GM12878 (cell line): ENCODE results near the gene RTN4R. TPM values are rescaled to one million over a fixed set of nuclear protein-coding genes. Genes with fewer than 3 reads are reported as not detected.
A peak's percentile ranks its signal among the peaks of the same experiment; 100 is the strongest.

Experiments used
- ATAC-seq: fragments of 200-7000 bp; cut with Tn5 transposase; 3 replicates; pipeline ENCODE4 v1.9.1; 2020; ENCODE audit warnings: mild to moderate bottlenecking, moderate library complexity
- BruUV-seq: library from RNA; stranded (reverse); fragments of 400-500 nt; replicated peaks from 2 replicates; lab custom pipeline; 2021; lab: Mats Ljungman, UMichigan
- CTCF ChIA-PET: fragments of 300-600 bp; sonication (Branson Sonifier 250); formaldehyde crosslinking; extraction: SDS; loops from one replicate; lab custom pipeline; 2021; ENCODE audit warnings: inconsistent platforms; lab: Yijun Ruan, JAX
- POLR2A ChIA-PET: fragments of 350-600 bp; formaldehyde crosslinking; extraction: SDS; loops from one replicate; lab custom pipeline; 2021; ENCODE audit warnings: inconsistent platforms; lab: Charles Lee
- RAD21 ChIA-PET: fragments of 300-600 bp; sonication (Branson Sonifier 250); formaldehyde crosslinking; loops from one replicate; lab custom pipeline; 2023; ENCODE audit warnings: antibody characterized with exemption; ENCODE audit not compliant: unreplicated experiment; lab: Charles Lee
- SMC1A ChIA-PET: fragments of 300-600 bp; sonication (Branson Sonifier 250); formaldehyde crosslinking; loops from one replicate; lab custom pipeline; 2023; ENCODE audit not compliant: unreplicated experiment, uncharacterized antibody; lab: Charles Lee
- DNase-seq: peaks from one replicate; pipeline ENCODE4 v3.0.0-alpha.2; 2011; ENCODE audit warnings: low read depth, low spot score
- FAIRE-seq: peaks from 3 replicates; lab custom pipeline; 2011; peaks lifted over from hg19 to GRCh38; lab: Jason Lieb, UNC
- H2AFZ ChIP-seq: 2 replicates; pipeline ENCODE4 v1.6.0; 2011; ENCODE audit warnings: low read depth, low read length, control low read depth; ENCODE audit not compliant: control insufficient read depth
- H3K27ac ChIP-seq: 2 replicates; pipeline ENCODE4 v1.5.1; 2011; ENCODE audit warnings: control low read depth; ENCODE audit not compliant: control insufficient read depth, insufficient read depth
- H3K27me3 ChIP-seq, 2 experiments: replicated peaks in 1 of 2; 2 replicates each; pipeline versions ENCODE4 v1.6.0 to v1.6.1; 2011; ENCODE audit warnings: low read length in 1 of 2; ENCODE audit not compliant: control insufficient read depth in 2 of 2, insufficient read depth in 2 of 2
- H3K36me3 ChIP-seq, 2 experiments: 2 replicates each; pipeline ENCODE4 v1.5.1; 2011; ENCODE audit warnings: low read length in 1 of 2; ENCODE audit not compliant: control insufficient read depth in 2 of 2, insufficient read depth in 2 of 2
- H3K4me1 ChIP-seq: 2 replicates; pipeline ENCODE4 v1.6.1; 2011; ENCODE audit warnings: mild to moderate bottlenecking, low read length, moderate library complexity, mixed read lengths; ENCODE audit not compliant: control insufficient read depth, insufficient read depth
- H3K4me2 ChIP-seq: 2 replicates; pipeline ENCODE4 v1.6.0; 2011; ENCODE audit warnings: control low read depth; ENCODE audit not compliant: control insufficient read depth, insufficient read depth
- H3K4me3 ChIP-seq: fragments of 200-600 bp; sonication (generic); 2 replicates; pipeline ENCODE4 v1.5.1; 2016
- H3K79me2 ChIP-seq: 2 replicates; pipeline ENCODE4 v1.6.0; 2011; ENCODE audit warnings: low read length; ENCODE audit not compliant: control insufficient read depth, insufficient read depth
- H3K9ac ChIP-seq: 2 replicates; pipeline ENCODE4 v1.8.0; 2011; ENCODE audit warnings: low read length, control low read depth, mixed read lengths; ENCODE audit not compliant: control insufficient read depth, insufficient read depth
- H3K9me3 ChIP-seq: replicated peaks from 3 replicates; pipeline ENCODE4 v1.5.1; 2011; ENCODE audit warnings: mild to moderate bottlenecking, low read length; ENCODE audit not compliant: control insufficient read depth, insufficient read depth
- H4K20me1 ChIP-seq: 2 replicates; pipeline ENCODE4 v1.6.0; 2011; ENCODE audit not compliant: control insufficient read depth, insufficient read depth
- CREB1 ChIP-seq: IDR thresholded peaks from 2 replicates; pipeline ENCODE4 v1.6.1; 2012; ENCODE audit warnings: low read depth, mild to moderate bottlenecking, inconsistent platforms
- EGR1 ChIP-seq, 2 experiments: IDR thresholded peaks; 1 replicate in 1 of 2; 2 replicates in 1 of 2; pipeline ENCODE4 v1.6.1; 2011 to 2012; ENCODE audit warnings: low read depth in 2 of 2, low read length in 2 of 2, borderline replicate concordance in 1 of 2, mild to moderate bottlenecking in 1 of 2, moderate library complexity in 1 of 2
- KDM1A ChIP-seq: fragments of 200-600 bp; sonication (generic); IDR thresholded peaks from 2 replicates; pipeline ENCODE4 v1.6.1; 2016; ENCODE audit warnings: borderline replicate concordance
- LARP7 ChIP-seq: fragments of 450-650 bp; IDR thresholded peaks from 2 replicates; pipeline ENCODE4 v1.6.1; 2017; ENCODE audit warnings: mild to moderate bottlenecking
- NR2C2 ChIP-seq: IDR thresholded peaks from 2 replicates; pipeline ENCODE4 v1.6.1; 2011; ENCODE audit warnings: borderline replicate concordance, low read depth; ENCODE audit not compliant: control insufficient read depth, insufficient read length
- RB1 ChIP-seq: fragments of 450-650 bp; formaldehyde crosslinking; IDR thresholded peaks from 2 replicates; pipeline ENCODE4 v1.6.1; 2017; ENCODE audit warnings: mild to moderate bottlenecking, borderline replicate concordance
- SMAD1 ChIP-seq: fragments of 450-650 bp; IDR thresholded peaks from 2 replicates; pipeline ENCODE4 v1.6.1; 2018; ENCODE audit warnings: mild to moderate bottlenecking, low read depth; ENCODE audit not compliant: partially characterized antibody
- STAT1 ChIP-seq: fragments of 450-650 bp; conservative IDR thresholded peaks from 2 replicates; pipeline ENCODE4 v1.6.1; 2014; ENCODE audit warnings: antibody characterized with exemption, mild to moderate bottlenecking
- TCF3 ChIP-seq: IDR thresholded peaks from 2 replicates; pipeline ENCODE4 v1.6.1; 2012; ENCODE audit warnings: low read depth, mild to moderate bottlenecking, low read length, borderline replicate concordance; ENCODE audit not compliant: insufficient read depth
- whole genome bisulfite sequencing: methylation state at CpG from one replicate; pipeline ENCODE4 v1.1.6; 2016; ENCODE audit warnings: low lambda C conversion rate; ENCODE audit not compliant: insufficient replicate concordance, insufficient coverage; ENCODE audit errors: missing lambda C conversion rate; 5-methylcytosine and 5-hydroxymethylcytosine counted together
- in situ Hi-C: fragments of 300-500 bp; cut with MboI; formaldehyde crosslinking; loops from 9 replicates; pipeline ENCODE4 v1.14.3; 2018; ENCODE audit warnings: mixed read lengths
- intact Hi-C: fragments of 100-400 bp; cut with micrococcal nuclease; formaldehyde crosslinking; loops from one replicate; pipeline ENCODE4 v1.14.2; 2022; ENCODE audit not compliant: unreplicated experiment
- polyA plus RNA-seq, 11 experiments: library from polyadenylated mRNA; depleted of rRNA in 4 of 11; unstranded in 6 of 11; stranded (reverse) in 5 of 11; fragments of >200 nt; fragmentation: Nextera tagmentation in 4 of 11; fragmentation: Illumina TruSeq in 1 of 11; extraction: Ambion mirVana in 4 of 11; extraction: Trizol in 1 of 11; gene quantifications; 1 replicate in 1 of 11; 2 replicates in 10 of 11; pipeline versions ENCODE4 v1.2.1 to v1.2.3, GENCODE V29; 2011 to 2016; ENCODE audit warnings: inconsistent platforms in 2 of 11, missing spikeins in 2 of 11, low read depth in 1 of 11
- total RNA-seq, 4 experiments: library from RNA; depleted of rRNA in 3 of 4; stranded (reverse); fragments of >200 nt in 3 of 4; fragmentation: Illumina TruSeq in 1 of 4; extraction: Trizol in 1 of 4; gene quantifications; 2 replicates each; pipeline versions ENCODE4 v1.2.1 to v1.2.3, GENCODE V29; 2013 to 2021
- TF ChIP-seq, protein P1 (sequence below): IDR thresholded peaks from 2 replicates; pipeline ENCODE4 v1.6.1; 2011; ENCODE audit warnings: low read depth, low read length, improper control_type of control experiment, borderline replicate concordance
- TF ChIP-seq, protein P2 (sequence below): fragments of 450-650 bp; IDR thresholded peaks from 2 replicates; pipeline ENCODE4 v1.6.1; 2016; ENCODE audit warnings: mild to moderate bottlenecking, moderate library complexity, borderline replicate concordance
- TF ChIP-seq, protein P3 (sequence below): fragments of 450-650 bp; conservative IDR thresholded peaks from 2 replicates; pipeline ENCODE4 v1.6.1; 2017; ENCODE audit warnings: mild to moderate bottlenecking, moderate library complexity
- TF ChIP-seq, protein P4 (sequence below): fragments of 450-650 bp; formaldehyde crosslinking; IDR thresholded peaks from 2 replicates; pipeline ENCODE4 v1.4.0; 2022; ENCODE audit warnings: mild to moderate bottlenecking, moderate library complexity

Gene RTN4R
- total and polyA plus RNA-seq, 10 of the 15 experiments (the other 5 are each of a cell fraction or from before 2014, with no cell fraction given): 0.03 to 1.0 (median 0.60) TPM; not detected in 2

DNA sequence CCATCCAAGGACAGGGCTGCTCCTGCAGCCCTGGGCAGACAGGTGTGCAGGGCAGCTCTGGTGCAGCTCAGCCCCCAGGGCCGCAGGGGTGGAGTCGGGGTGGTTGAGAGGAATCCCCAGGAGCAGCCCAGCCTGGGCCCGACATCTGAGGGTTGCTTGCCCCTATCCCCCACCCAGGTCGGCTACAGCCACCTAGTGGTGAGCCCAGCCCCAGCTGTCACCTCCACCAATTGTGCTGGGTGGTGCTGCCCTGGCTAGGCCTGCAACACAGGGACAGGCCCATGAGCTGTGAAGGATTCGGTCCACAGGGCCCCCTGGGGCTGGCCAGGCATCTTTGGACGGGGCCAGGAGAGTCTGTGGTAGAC lies 29.6 kb downstream of the RTN4R start:
- no peaks in the 10 kb centered on the region for H3K36me3 ChIP-seq
- peaks cover 14% of the 10 kb centered on the region for H3K4me1 ChIP-seq
- H3K27me3 ChIP-seq: no peaks in the 10 kb centered on the region; a peak in 1 of 4 replicates
- ChIA-PET POLR2A (no interaction called here), SMC1A (interaction anchor here (0.7 to 1.4 kb wide), 5 partner anchors 8 to 52 kb away, joined by 3 read pairs; no protein-coding TSS in a partner anchor), RAD21 (interaction anchor here (0.5 to 3.2 kb wide), 9 partner anchors 9 to 257 kb away, joined by 3 to 21 read pairs (median 5); partner anchors contain the start of gene KLHL22), CTCF (interaction anchor here (0.6 to 3.1 kb wide), 21 partner anchors 9 to 87 kb away, joined by 3 to 29 read pairs (median 4); no protein-coding TSS in a partner anchor)
- no TSS peak for BruUV-seq
- FAIRE-seq: no peak
- no peaks in the 10 kb centered on the region for H3K79me2 ChIP-seq
- peak overlapping the region; percentile 22 for H2AFZ ChIP-seq
- 0% methylated on average over 5 of the region's 6 CpGs for WGBS
- intact Hi-C loops (loop anchor here (5.0 kb wide), 1 partner anchor 81 kb away; no protein-coding TSS in a partner anchor), in situ Hi-C loops (no loop called here)
- peak overlapping the region; percentile 68; the same call in 1 of the 2 replicates for H3K4me2 ChIP-seq
- no peak for DNase-seq
- ATAC-seq: peak; percentile 95
- H3K27ac ChIP-seq: peak overlapping the region; percentile 44; the same call in 1 of the 2 replicates
- no peaks in the 10 kb centered on the region for H4K20me1 ChIP-seq
- H3K4me3 ChIP-seq: no peak overlapping the region
- no peaks in the 10 kb centered on the region for H3K9me3 ChIP-seq
- H3K9ac ChIP-seq: peak overlapping the region; percentile 28; the same call in 1 of the 2 replicates
- TF ChIP-seq CREB1: no peak
- TF ChIP-seq, protein P1, sequence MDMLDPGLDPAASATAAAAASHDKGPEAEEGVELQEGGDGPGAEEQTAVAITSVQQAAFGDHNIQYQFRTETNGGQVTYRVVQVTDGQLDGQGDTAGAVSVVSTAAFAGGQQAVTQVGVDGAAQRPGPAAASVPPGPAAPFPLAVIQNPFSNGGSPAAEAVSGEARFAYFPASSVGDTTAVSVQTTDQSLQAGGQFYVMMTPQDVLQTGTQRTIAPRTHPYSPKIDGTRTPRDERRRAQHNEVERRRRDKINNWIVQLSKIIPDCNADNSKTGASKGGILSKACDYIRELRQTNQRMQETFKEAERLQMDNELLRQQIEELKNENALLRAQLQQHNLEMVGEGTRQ: no peak
- TF ChIP-seq, protein P2, sequence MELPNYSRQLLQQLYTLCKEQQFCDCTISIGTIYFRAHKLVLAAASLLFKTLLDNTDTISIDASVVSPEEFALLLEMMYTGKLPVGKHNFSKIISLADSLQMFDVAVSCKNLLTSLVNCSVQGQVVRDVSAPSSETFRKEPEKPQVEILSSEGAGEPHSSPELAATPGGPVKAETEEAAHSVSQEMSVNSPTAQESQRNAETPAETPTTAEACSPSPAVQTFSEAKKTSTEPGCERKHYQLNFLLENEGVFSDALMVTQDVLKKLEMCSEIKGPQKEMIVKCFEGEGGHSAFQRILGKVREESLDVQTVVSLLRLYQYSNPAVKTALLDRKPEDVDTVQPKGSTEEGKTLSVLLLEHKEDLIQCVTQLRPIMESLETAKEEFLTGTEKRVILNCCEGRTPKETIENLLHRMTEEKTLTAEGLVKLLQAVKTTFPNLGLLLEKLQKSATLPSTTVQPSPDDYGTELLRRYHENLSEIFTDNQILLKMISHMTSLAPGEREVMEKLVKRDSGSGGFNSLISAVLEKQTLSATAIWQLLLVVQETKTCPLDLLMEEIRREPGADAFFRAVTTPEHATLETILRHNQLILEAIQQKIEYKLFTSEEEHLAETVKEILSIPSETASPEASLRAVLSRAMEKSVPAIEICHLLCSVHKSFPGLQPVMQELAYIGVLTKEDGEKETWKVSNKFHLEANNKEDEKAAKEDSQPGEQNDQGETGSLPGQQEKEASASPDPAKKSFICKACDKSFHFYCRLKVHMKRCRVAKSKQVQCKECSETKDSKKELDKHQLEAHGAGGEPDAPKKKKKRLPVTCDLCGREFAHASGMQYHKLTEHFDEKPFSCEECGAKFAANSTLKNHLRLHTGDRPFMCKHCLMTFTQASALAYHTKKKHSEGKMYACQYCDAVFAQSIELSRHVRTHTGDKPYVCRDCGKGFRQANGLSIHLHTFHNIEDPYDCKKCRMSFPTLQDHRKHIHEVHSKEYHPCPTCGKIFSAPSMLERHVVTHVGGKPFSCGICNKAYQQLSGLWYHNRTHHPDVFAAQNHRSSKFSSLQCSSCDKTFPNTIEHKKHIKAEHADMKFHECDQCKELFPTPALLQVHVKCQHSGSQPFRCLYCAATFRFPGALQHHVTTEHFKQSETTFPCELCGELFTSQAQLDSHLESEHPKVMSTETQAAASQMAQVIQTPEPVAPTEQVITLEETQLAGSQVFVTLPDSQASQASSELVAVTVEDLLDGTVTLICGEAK: no peak
- no peak for TF ChIP-seq EGR1 (IDR thresholded peaks at IDR 0.05; ENCODE audit: borderline replicate concordance in 1 of 2, low read depth in 2 of 2, low read length in 2 of 2)
- TF ChIP-seq STAT1: no peak
- TF ChIP-seq TCF3: peak; percentile 81
- TF ChIP-seq NR2C2: no peak
- TF ChIP-seq, protein P3, sequence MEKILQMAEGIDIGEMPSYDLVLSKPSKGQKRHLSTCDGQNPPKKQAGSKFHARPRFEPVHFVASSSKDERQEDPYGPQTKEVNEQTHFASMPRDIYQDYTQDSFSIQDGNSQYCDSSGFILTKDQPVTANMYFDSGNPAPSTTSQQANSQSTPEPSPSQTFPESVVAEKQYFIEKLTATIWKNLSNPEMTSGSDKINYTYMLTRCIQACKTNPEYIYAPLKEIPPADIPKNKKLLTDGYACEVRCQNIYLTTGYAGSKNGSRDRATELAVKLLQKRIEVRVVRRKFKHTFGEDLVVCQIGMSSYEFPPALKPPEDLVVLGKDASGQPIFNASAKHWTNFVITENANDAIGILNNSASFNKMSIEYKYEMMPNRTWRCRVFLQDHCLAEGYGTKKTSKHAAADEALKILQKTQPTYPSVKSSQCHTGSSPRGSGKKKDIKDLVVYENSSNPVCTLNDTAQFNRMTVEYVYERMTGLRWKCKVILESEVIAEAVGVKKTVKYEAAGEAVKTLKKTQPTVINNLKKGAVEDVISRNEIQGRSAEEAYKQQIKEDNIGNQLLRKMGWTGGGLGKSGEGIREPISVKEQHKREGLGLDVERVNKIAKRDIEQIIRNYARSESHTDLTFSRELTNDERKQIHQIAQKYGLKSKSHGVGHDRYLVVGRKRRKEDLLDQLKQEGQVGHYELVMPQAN: no peak
- TF ChIP-seq, protein P4, sequence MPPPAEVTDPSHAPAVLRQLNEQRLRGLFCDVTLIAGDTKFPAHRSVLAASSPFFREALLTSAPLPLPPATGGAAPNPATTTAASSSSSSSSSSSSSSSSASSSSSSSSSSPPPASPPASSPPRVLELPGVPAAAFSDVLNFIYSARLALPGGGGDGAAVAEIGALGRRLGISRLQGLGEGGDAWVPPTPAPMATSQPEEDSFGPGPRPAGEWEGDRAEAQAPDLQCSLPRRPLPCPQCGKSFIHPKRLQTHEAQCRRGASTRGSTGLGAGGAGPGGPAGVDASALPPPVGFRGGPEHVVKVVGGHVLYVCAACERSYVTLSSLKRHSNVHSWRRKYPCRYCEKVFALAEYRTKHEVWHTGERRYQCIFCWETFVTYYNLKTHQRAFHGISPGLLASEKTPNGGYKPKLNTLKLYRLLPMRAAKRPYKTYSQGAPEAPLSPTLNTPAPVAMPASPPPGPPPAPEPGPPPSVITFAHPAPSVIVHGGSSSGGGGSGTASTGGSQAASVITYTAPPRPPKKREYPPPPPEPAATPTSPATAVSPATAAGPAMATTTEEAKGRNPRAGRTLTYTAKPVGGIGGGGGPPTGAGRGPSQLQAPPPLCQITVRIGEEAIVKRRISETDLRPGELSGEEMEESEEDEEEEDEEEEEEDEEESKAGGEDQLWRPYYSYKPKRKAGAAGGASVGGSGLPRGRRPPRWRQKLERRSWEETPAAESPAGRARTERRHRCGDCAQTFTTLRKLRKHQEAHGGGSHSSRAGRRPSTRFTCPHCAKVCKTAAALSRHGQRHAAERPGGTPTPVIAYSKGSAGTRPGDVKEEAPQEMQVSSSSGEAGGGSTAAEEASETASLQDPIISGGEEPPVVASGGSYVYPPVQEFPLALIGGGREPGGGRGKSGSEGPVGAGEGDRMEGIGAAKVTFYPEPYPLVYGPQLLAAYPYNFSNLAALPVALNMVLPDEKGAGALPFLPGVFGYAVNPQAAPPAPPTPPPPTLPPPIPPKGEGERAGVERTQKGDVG (CRISPR knock-in tag): no peak
- TF ChIP-seq SMAD1: no peak
- TF ChIP-seq LARP7: no peak
- no peak for TF ChIP-seq KDM1A
- TF ChIP-seq RB1: no peak
